CD4-positive, alpha-beta memory T cell (primary cell): ENCODE results near the gene NCBP2L. TPM values are rescaled to one million over a fixed set of nuclear protein-coding genes. Genes with fewer than 3 reads are reported as not detected.

Source experiments
- CTCF ChIA-PET: fragments of 350-600 bp; sonication (Branson Sonifier 250); formaldehyde crosslinking; loops from one replicate; lab custom pipeline; 2021; ENCODE audit warnings: inconsistent platforms; ENCODE audit not compliant: partially characterized antibody; lab: Charles Lee
- POLR2A ChIA-PET: fragments of 350-600 bp; sonication (Branson Sonifier 250); formaldehyde crosslinking; loops from one replicate; lab custom pipeline; 2021; ENCODE audit not compliant: partially characterized antibody; lab: Charles Lee
- DNase-seq, 5 donors: peaks; one replicate each; pipeline versions ENCODE4 v3.0.0 to v3.0.0-alpha.2; 2020 to 2022; ENCODE audit warnings: mixed read lengths in 1 of 5
- H3K27ac ChIP-seq: one replicate; pipeline ENCODE4 v1.7.0; 2013; ENCODE audit warnings: low read depth, low read length
- H3K27me3 ChIP-seq: 2 replicates; pipeline ENCODE4 v1.7.0; 2013; ENCODE audit warnings: mild to moderate bottlenecking, low read length, moderate library complexity; ENCODE audit not compliant: insufficient read depth
- H3K36me3 ChIP-seq: 2 replicates; pipeline ENCODE4 v1.7.0; 2013; ENCODE audit warnings: mild to moderate bottlenecking, low read length, moderate library complexity; ENCODE audit not compliant: insufficient read depth
- H3K4me1 ChIP-seq: 2 replicates; pipeline ENCODE4 v1.7.0; 2013; ENCODE audit warnings: mild to moderate bottlenecking, low read length, moderate library complexity; ENCODE audit not compliant: insufficient read depth
- H3K4me3 ChIP-seq, 2 donors: one replicate each; pipeline ENCODE4 v1.7.0; 2013; ENCODE audit warnings: low read length in 2 of 2, mild to moderate bottlenecking in 1 of 2
- H3K9me3 ChIP-seq, 2 donors: one replicate each; pipeline ENCODE4 v1.7.0; 2013; ENCODE audit warnings: low read length in 2 of 2, control low read depth in 1 of 2; ENCODE audit not compliant: control insufficient read depth in 1 of 2
- H3K27ac Mint-ChIP-seq, 7 donors: one replicate each; pipeline ENCODE4 v1.8.0; 2020 to 2021; ENCODE audit warnings: mixed read lengths in 7 of 7, mild to moderate bottlenecking in 6 of 7, inconsistent platforms in 3 of 7, moderate library complexity in 3 of 7
- H3K27me3 Mint-ChIP-seq, 2 donors: one replicate each; pipeline ENCODE4 v1.8.0; 2020 to 2021; ENCODE audit warnings: mixed read lengths in 2 of 2
- H3K36me3 Mint-ChIP-seq, 2 donors: one replicate each; pipeline ENCODE4 v1.8.0; 2020 to 2021; ENCODE audit warnings: mixed read lengths in 2 of 2, inconsistent platforms in 1 of 2, mild to moderate bottlenecking in 1 of 2
- H3K4me1 Mint-ChIP-seq, 4 donors: one replicate each; pipeline ENCODE4 v1.8.0; 2020 to 2021; ENCODE audit warnings: mixed read lengths in 4 of 4, mild to moderate bottlenecking in 1 of 4
- H3K4me3 Mint-ChIP-seq, 8 donors: one replicate each; pipeline ENCODE4 v1.8.0; 2020 to 2021; ENCODE audit warnings: mixed read lengths in 8 of 8, mild to moderate bottlenecking in 7 of 8, moderate library complexity in 6 of 8, inconsistent platforms in 3 of 8
- H3K9me3 Mint-ChIP-seq, 8 donors: one replicate each; pipeline ENCODE4 v1.8.0; 2020 to 2021; ENCODE audit warnings: mixed read lengths in 8 of 8, mild to moderate bottlenecking in 5 of 8, inconsistent platforms in 3 of 8, moderate library complexity in 1 of 8
- intact Hi-C: fragments of 100-400 bp; cut with micrococcal nuclease; formaldehyde crosslinking; loops from one replicate; pipeline ENCODE4 v1.15.1; 2023
- polyA plus RNA-seq, 2 donors: library from polyadenylated mRNA; unstranded; fragments of 300-500 nt; fragmentation: Illumina TruSeq; gene quantifications; one replicate each; pipeline ENCODE4 v1.2.3, GENCODE V29; 2021
- total RNA-seq, 2 experiments: library from RNA; stranded (reverse); gene quantifications; one replicate each; pipeline ENCODE4 v1.2.3, GENCODE V29; 2021

NCBP2L gene
- total and polyA plus RNA-seq, 4 experiments from 2014 or later, result not detected

DNA sequence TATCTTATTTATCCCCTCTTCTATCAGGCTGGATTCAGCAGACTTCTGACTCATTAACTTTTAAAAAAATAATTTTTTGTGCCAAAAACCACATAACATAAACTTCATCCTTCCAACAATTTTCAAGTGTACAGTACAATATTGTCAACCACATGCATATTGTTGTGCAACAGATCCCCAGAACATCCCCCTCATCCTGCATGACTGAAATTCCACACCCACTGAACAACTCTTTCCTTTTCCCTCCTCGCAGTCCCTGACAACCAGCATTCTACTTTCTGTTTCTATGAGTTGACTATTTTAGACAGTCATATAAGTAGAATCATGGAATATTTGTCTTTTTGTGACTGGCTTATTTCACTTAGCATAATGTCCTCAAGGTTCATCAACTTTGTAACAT is 45.9 kb downstream of the NCBP2L start:
- H3K27ac Mint-ChIP-seq, result peak overlapping the region in 2 of 7 donors; percentile 4 to 5
- peaks cover 20 to 35% (median 28%) of the 10 kb centered on the region in 4 donors for H3K4me1 Mint-ChIP-seq
- H3K9me3 ChIP-seq, result no peaks in the 10 kb centered on the region
- H3K4me3 ChIP-seq, result no peak overlapping the region
- no peak overlapping the region for H3K27ac ChIP-seq
- H3K27me3 Mint-ChIP-seq, result peaks cover 0 to 3% of the 10 kb centered on the region in 2 donors
- H3K9me3 Mint-ChIP-seq, result peaks cover 0 to 7% (median 5%) of the 10 kb centered on the region in 8 donors
- H3K4me3 Mint-ChIP-seq, result peak overlapping the region in 2 of 8 donors; percentile 10 to 40
- intact Hi-C loops, result no loop called here
- DNase-seq, result no peak
- H3K36me3 ChIP-seq, result no peaks in the 10 kb centered on the region
- CTCF ChIA-PET, result interaction anchor here (1.5 kb wide), 1 partner anchor 925 kb away, joined by 3 read pairs; no protein-coding TSS in a partner anchor
- POLR2A ChIA-PET, result no interaction called here
- H3K4me1 ChIP-seq, result peaks cover 19% of the 10 kb centered on the region
- H3K27me3 ChIP-seq, result no peaks in the 10 kb centered on the region
- H3K36me3 Mint-ChIP-seq, result peaks cover 0 to 3% of the 10 kb centered on the region in 2 donors

DNA sequence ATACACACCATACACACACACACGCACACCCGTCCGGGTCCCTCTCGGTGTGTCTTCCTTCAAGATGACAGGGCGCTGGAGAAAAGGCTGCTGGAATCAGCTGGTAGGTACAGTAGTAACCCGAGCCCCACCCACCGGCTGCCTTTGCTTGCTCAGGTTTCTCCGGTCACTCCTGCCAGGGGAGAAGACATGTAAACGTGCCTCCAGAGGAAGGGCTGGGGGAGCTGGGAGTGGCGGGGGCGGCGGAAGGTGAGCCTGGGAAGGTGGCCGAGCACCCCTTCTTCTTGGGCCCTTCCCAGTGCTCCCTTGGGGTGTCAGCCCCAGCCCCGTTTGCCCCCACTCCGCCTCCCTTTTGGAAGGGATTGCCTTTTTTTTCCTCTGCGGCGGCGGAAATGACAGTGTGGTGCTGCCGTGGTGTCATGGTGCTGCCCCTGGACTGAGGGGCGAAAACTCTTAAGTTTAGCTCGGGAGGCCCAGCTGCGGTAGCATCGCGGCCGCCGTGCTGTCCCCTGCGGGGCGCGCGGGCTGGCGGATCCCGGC is 48.2 kb downstream of the NCBP2L start, which contains the start of gene MID2:
Gene MID2 (plus strand): TSS at position 169 of the 540 bp plus-strand sequence. CDS start 561 bp downstream, outside the sequence.
- Histone ChIP-seq H3K27ac (peak within 1 kb of the TSS; percentile 52), H3K9me3 (no peaks in the 10 kb centered on the region), H3K4me1 (peaks cover 19% of the 10 kb centered on the region), H3K4me3 (peak within 1 kb of the TSS in 1 of 2 donors; percentile 49), H3K36me3 (no peaks in the 10 kb centered on the region), H3K27me3 (no peaks in the 10 kb centered on the region)
- ChIA-PET POLR2A (interaction anchor here (0.9 to 1.9 kb wide), 11 partner anchors 11 to 266 kb away, joined by 3 to 13 read pairs (median 4); partner anchors contain the start of gene ATG4A), CTCF (interaction anchor here (1.0 to 1.3 kb wide), 4 partner anchors 49 to 827 kb away, joined by 3 to 6 read pairs (median 4); no protein-coding TSS in a partner anchor)
- intact Hi-C loops, result loop anchor here (5.0 kb wide), 2 partner anchors 48 to 108 kb away; partner anchors contain the start of genes NCBP2L and TSC22D3
- peak within 1 kb of the TSS; percentile 83 to 93 (median 86) for H3K4me3 Mint-ChIP-seq
- H3K4me1 Mint-ChIP-seq, result peaks cover 26 to 53% (median 35%) of the 10 kb centered on the region in 4 donors
- peaks cover 0 to 1% of the 10 kb centered on the region in 2 donors for H3K27me3 Mint-ChIP-seq
- peaks cover 0 to 1% of the 10 kb centered on the region in 2 donors for H3K36me3 Mint-ChIP-seq
- peak; percentile 56 to 77 (median 60) for DNase-seq
- H3K27ac Mint-ChIP-seq, result peak within 1 kb of the TSS; percentile 68 to 93 (median 90)
- no peaks in the 10 kb centered on the region for H3K9me3 Mint-ChIP-seq

DNA sequence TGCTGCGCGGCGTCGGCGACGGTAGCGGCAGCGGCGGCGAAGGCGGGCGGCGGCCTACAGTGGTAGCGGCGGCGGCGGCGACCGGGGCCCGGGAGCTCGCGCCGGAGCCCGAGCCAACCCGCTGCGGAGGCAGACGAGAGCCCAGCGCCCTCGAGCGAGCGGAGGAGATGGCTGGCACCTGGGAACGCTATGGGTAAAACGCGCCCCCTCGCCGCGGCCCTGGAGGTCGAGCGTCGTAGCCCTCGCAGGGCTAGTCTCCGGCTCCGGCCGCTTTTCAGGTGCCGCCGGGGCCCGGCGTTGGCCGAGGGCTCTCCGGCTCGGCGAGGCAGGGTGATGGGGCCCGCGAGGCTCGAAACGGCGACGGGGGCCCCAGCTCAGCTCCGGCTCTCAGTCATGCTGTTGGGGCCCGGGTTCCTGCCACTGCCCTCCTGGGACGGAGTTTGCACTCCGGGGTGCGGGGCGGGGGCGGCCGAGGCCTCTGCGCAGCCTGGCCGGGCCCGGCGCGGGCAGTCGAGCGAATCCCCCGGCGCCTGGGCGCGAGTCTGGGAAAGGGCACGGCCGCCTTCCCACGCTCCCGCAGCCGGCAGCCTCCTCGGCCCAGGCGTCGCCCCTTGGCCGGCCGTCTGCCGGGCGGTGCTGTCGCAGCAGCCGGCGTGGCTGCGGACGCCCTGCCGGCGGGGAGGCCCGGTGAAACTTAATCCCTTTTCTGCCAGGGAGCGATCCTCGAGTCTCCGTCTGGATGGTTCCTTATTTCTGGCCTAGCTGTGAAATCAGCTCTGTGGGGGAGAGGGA is 48.9 kb downstream of the NCBP2L start:
- CTCF ChIA-PET, result interaction anchor here (1.0 to 1.3 kb wide), 4 partner anchors 50 to 827 kb away, joined by 3 to 6 read pairs (median 4); no protein-coding TSS in a partner anchor
- H3K9me3 Mint-ChIP-seq, result no peaks in the 10 kb centered on the region
- no peaks in the 10 kb centered on the region for H3K36me3 ChIP-seq
- intact Hi-C loops, result loop anchor here (5.0 kb wide), 2 partner anchors 49 to 109 kb away; partner anchors contain the start of genes NCBP2L and TSC22D3
- POLR2A ChIA-PET, result interaction anchor here (0.9 to 1.9 kb wide), 10 partner anchors 11 to 265 kb away, joined by 3 to 13 read pairs (median 4); partner anchors contain the start of gene ATG4A
- peaks cover 0 to 1% of the 10 kb centered on the region in 2 donors for H3K27me3 Mint-ChIP-seq
- H3K4me3 Mint-ChIP-seq, result peak overlapping the region; percentile 75 to 95 (median 90)
- DNase-seq, result peak in 4 of 5 donors; percentile 20 to 48 (median 43)
- H3K4me1 ChIP-seq, result peaks cover 19% of the 10 kb centered on the region
- peaks cover 26 to 59% (median 35%) of the 10 kb centered on the region in 4 donors for H3K4me1 Mint-ChIP-seq
- no peaks in the 10 kb centered on the region for H3K9me3 ChIP-seq
- H3K36me3 Mint-ChIP-seq, result peaks cover 0 to 1% of the 10 kb centered on the region in 2 donors
- H3K4me3 ChIP-seq, result peak overlapping the region in 1 of 2 donors; percentile 49
- peak overlapping the region; percentile 52 for H3K27ac ChIP-seq
- no peaks in the 10 kb centered on the region for H3K27me3 ChIP-seq
- H3K27ac Mint-ChIP-seq, result peak overlapping the region; percentile 68 to 93 (median 84)

DNA sequence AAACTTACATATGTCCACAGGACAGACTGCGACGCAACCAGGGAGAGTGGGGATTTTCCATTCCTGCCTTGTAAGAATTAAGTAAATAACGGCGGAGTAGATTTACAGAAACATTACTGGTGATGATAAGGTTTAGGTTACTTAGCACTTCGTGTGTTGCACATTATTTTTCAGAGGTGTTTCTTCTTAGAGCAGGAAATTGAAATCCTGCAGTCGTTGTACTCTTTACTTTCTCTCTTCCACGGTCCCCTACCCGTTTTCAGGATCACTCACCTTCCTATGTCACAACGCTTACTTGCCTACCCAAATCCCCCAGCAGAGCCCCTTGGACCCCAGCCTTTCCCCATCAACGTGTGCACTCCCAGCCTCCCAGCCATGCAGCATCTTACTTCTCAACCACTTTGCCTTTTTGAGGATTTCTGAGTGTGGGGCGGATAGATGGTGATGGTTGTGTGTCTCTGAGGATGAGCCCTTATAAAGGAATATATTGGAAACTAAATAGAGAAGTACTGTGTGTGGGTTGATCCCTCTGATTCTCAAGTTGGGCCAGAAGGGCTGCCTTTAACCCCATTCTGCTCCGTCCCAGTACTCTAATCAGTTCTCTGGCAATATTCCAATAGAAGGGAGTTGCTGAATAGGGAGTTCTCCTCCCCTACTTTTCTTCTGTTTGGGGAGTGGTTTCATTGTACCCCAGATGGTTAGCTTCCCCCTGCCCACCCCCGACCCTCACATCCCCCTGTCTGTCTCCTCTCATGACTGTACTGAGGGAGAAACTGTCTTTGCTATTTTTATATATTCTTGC is 49.7 kb downstream of the NCBP2L start:
- ChIA-PET POLR2A (interaction anchor here (1.3 to 1.9 kb wide), 3 partner anchors 10 to 111 kb away, joined by 3 to 13 read pairs (median 5); no protein-coding TSS in a partner anchor), CTCF (interaction anchor here (1.3 kb wide), 1 partner anchor 110 kb away, joined by 3 read pairs; no protein-coding TSS in a partner anchor)
- no peaks in the 10 kb centered on the region for H3K9me3 Mint-ChIP-seq
- H3K4me1 ChIP-seq, result peaks cover 19% of the 10 kb centered on the region
- H3K4me3 Mint-ChIP-seq, result peak overlapping the region; percentile 75 to 95 (median 90)
- H3K27me3 Mint-ChIP-seq, result peaks cover 0 to 1% of the 10 kb centered on the region in 2 donors
- peak overlapping the region; percentile 68 to 93 (median 84) for H3K27ac Mint-ChIP-seq
- H3K4me3 ChIP-seq, result peak overlapping the region in 1 of 2 donors; percentile 32
- H3K27ac ChIP-seq, result peak overlapping the region; percentile 52
- peak in 3 of 5 donors; percentile 7 to 39 (median 15) for DNase-seq
- peaks cover 0 to 1% of the 10 kb centered on the region in 2 donors for H3K36me3 Mint-ChIP-seq
- H3K9me3 ChIP-seq, result no peaks in the 10 kb centered on the region
- H3K27me3 ChIP-seq, result no peaks in the 10 kb centered on the region
- intact Hi-C loops, result loop anchor here (5.0 kb wide), 2 partner anchors 50 to 110 kb away; partner anchors contain the start of genes NCBP2L and TSC22D3
- no peaks in the 10 kb centered on the region for H3K36me3 ChIP-seq
- peaks cover 26 to 60% (median 35%) of the 10 kb centered on the region in 4 donors for H3K4me1 Mint-ChIP-seq

DNA sequence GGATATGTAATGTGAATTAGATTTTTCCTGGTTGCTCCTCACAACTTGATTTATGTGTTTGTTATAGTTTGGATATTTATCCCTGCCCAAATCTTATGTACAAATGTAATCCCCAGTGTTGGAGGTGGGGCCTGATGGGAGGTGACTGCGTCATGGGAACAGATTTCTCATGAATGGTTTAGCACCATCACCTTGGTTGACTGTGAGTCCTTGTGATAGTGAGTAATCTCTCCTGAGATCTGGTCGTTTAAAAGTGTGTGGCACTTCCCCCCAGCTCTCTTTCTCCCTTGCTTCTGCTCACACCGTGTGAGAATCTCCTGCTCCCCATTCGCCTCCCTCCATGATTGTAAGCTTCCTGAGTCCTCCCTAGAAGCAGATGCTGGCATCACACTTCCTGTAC is 50.3 kb downstream of the NCBP2L start:
- Histone ChIP-seq H3K36me3 (no peaks in the 10 kb centered on the region), H3K4me3 (no peak overlapping the region), H3K9me3 (no peaks in the 10 kb centered on the region), H3K4me1 (peaks cover 19% of the 10 kb centered on the region), H3K27me3 (no peaks in the 10 kb centered on the region), H3K27ac (no peak overlapping the region)
- H3K4me3 Mint-ChIP-seq, result peak overlapping the region; percentile 0 to 95 (median 68)
- CTCF ChIA-PET, result interaction anchor here (1.2 kb wide), 1 partner anchor 51 kb away, joined by 3 read pairs; the partner anchor contains the start of gene NCBP2L
- POLR2A ChIA-PET, result no interaction called here
- H3K4me1 Mint-ChIP-seq, result peaks cover 27 to 60% (median 35%) of the 10 kb centered on the region in 4 donors
- no peaks in the 10 kb centered on the region for H3K9me3 Mint-ChIP-seq
- intact Hi-C loops, result loop anchor here (5.0 kb wide), 2 partner anchors 51 to 111 kb away; partner anchors contain the start of genes NCBP2L and TSC22D3
- peak overlapping the region in 5 of 7 donors; percentile 1 to 90 (median 81) for H3K27ac Mint-ChIP-seq
- peaks cover 0 to 1% of the 10 kb centered on the region in 2 donors for H3K36me3 Mint-ChIP-seq
- DNase-seq, result no peak
- peaks cover 0 to 1% of the 10 kb centered on the region in 2 donors for H3K27me3 Mint-ChIP-seq

DNA sequence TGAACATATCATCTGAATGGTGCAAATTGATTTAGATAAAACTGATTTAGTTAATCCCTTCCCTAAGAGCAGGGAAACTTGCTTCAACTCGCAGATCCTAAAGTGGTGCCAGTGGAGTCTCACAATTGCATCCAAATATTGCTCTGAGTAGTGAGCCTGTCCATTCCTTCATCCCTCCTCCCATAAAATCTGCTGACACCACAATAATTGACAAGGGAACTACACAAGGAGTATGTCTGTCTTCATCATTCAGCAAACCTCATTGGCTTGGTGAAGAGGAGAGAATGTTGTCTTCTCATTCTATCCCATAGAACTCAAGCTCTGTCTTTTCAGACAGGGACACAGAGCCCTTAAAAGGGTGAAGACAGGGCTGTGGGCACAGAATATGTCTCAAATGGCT is 52.3 kb downstream of the NCBP2L start:
- POLR2A ChIA-PET, result no interaction called here
- intact Hi-C loops, result loop anchor here (5.0 kb wide), 2 partner anchors 53 to 113 kb away; partner anchors contain the start of genes NCBP2L and TSC22D3
- H3K4me1 Mint-ChIP-seq, result peaks cover 22 to 50% (median 27%) of the 10 kb centered on the region in 4 donors
- H3K36me3 Mint-ChIP-seq, result peaks cover 0 to 1% of the 10 kb centered on the region in 2 donors
- no peaks in the 10 kb centered on the region for H3K27me3 ChIP-seq
- CTCF ChIA-PET, result no interaction called here
- peaks cover 0 to 1% of the 10 kb centered on the region in 2 donors for H3K27me3 Mint-ChIP-seq
- H3K4me3 ChIP-seq, result no peak overlapping the region
- no peaks in the 10 kb centered on the region for H3K36me3 ChIP-seq
- no peak overlapping the region for H3K27ac ChIP-seq
- H3K9me3 ChIP-seq, result no peaks in the 10 kb centered on the region
- H3K9me3 Mint-ChIP-seq, result no peaks in the 10 kb centered on the region
- no peak for DNase-seq
- peaks cover 15% of the 10 kb centered on the region for H3K4me1 ChIP-seq
- H3K4me3 Mint-ChIP-seq, result peak overlapping the region in 1 of 8 donors; percentile 54
- no peak overlapping the region for H3K27ac Mint-ChIP-seq
